ENCODE data around the gene PRPF19.

The PRPF19 gene

GRCh38 chr11:60908803-60909202, 2.4 kb upstream of the PRPF19 start:
- no peak for FAIRE-seq
- TF ChIP-seq CTCF (IDR thresholded peaks at IDR 0.05; ENCODE audit: insufficient read depth, missing control alignments): no peak
- DNase-seq (ENCODE audit: insufficient read length, low spot score): no peak

DNA sequence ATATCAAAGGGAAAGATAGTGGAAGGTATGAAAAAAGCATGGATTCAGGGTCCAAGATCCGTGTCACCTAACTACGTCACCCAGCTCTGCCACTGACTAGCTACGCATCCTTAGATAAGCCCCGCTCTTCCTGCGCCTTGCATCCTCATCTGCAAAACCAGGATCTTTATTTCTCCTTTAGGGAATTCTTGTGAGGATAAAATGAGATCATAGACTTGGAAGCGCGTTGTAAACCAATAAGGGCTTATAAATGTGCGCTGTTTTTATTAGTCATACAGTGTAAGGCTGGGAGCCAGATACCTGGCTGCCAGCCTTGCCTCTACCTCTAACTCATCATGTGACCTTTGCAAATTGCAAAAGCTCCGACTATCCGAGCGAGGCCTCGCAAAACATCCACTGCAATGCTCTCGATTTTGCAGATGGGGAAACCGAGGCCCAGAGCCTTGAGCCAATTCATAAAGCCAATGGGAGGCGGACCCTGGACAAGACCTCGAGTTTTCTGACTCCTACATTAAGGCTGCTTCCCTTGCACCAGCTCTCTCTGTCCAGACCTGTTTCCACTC, 753 bp downstream of the PRPF19 start:
- DNase-seq (ENCODE audit: insufficient read length, low spot score) (no peak), FAIRE-seq (no peak)
- no peak for TF ChIP-seq CTCF (IDR thresholded peaks at IDR 0.05; ENCODE audit: insufficient read depth, missing control alignments)

DNA sequence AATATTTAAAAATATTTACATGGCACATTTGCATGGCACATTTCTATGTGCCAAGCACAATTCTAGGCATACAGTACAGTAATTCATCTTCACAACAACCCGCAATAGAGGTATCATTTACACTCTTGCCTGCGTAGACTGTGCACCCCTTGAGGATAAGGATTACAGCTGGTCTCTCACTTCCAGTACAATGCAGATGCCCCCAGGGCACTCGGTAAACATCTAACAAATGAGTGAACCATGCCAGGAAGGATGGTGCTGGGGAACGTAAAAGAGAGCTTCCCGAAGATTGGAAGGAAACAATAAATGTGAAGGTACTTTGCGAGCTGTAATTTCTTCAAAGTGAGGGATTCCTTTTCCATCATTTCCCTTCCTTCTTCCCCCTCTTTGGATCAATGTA, 1.3 kb downstream of the PRPF19 start:
- no peak for FAIRE-seq
- no peak for DNase-seq (ENCODE audit: insufficient read length, low spot score)
- no peak for TF ChIP-seq CTCF (IDR thresholded peaks at IDR 0.05; ENCODE audit: insufficient read depth, missing control alignments)

DNA sequence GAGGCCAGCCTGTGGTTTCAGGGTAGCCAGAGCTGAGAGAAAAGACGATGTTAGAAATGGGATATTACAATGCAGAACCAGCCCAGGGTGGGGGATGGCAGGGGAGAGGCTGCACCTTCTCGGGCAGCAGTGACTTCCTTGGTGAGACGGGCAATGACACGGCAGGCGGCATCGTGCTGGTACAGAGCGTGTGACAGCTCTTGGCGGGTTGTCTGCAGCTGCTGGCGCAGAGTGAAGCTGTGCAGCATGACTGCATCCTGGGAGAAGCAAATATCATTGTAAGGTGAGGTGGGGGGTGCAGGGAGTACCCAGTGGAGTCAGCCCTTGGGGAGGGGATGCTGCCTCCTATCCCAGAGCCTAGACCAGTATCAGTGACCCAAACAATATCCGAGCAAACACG, 3.8 kb downstream of the PRPF19 start:
- TF ChIP-seq CTCF (IDR thresholded peaks at IDR 0.05; ENCODE audit: insufficient read depth, missing control alignments): no peak
- FAIRE-seq (no peak), DNase-seq (ENCODE audit: insufficient read length, low spot score) (no peak)

DNA sequence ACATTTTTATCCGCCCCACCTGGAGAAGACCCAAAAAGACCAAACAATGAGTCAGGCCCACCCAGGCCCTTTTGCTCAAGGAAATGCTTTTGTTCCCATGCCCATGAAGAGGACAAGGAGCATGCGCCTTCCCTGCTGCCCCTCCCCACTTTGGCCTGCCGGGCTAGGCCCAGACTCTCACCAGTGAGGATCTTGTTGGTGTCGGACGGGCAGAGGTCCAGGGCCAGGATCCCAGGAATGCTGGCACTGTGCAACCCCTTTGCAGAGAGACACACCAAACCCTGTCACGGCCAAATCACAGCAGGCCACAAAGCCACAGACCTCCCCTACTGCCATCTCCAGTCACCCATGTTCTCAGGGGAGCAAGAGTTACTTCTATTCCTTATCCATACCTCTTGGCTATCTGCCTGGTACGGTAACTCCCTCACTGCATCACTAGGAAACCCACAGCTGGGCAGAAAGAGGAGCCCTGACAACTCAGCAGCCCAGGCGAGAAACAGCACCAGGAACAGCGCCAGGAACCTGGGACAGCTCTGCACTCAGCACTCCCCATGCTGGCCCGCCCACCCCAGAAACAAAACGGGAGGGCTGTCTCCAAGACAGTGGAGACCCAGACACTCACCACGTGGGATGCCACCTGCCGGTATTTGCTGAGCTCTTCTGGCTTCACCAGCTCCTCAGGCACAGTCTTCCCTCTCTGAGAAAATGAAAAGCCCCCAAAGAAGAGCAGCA, 5.5 kb downstream of the PRPF19 start:
- FAIRE-seq (no peak), DNase-seq (ENCODE audit: insufficient read length, low spot score) (no peak)
- no peak for TF ChIP-seq CTCF (IDR thresholded peaks at IDR 0.05; ENCODE audit: insufficient read depth, missing control alignments)

DNA sequence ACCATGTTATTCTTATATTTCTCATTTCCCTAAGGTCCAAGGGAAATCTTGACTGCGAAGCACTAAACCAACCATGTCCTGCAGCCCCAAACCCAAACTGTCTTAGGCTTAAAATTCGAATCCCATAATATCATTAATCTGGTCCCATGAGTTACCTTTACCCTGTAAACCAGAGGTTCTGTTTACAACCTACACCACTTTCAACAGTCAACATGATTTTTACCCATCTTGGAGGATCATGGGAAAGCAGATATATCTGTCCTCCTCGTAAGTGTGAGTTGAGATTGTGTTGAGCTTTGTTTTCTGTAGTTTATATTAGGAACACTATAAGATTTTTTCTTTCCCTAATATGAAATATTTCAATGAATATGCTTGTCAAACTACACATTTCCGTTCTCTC, 6.4 kb downstream of the PRPF19 start:
- FAIRE-seq (no peak), DNase-seq (ENCODE audit: insufficient read length, low spot score) (no peak)

More for the DNA sequence above, 6.4 kb downstream of the PRPF19 start:
- TF ChIP-seq CTCF (IDR thresholded peaks at IDR 0.05; ENCODE audit: insufficient read depth, missing control alignments): no peak

Data from D721Med (cell line).